Effector memory CD8-positive, alpha-beta T cell (primary cell): ENCODE results near the gene FYB1.
A peak's percentile ranks its signal among the peaks of the same experiment; 100 is the strongest.
"Not testable (repeated sequence)": the region's sequence is repeated elsewhere in the genome, so short reads cannot be mapped to it uniquely, and the experiment has no call there.

ENCODE experiments used
- ATAC-seq: fragments of 150-1000 bp; cut with Tn5 transposase; replicated peaks from 2 replicates; pipeline ENCODE4 v1.10.0; 2021; ENCODE audit warnings: mild to moderate bottlenecking, moderate library complexity
- DNase-seq, 3 experiments: peaks; one replicate each; pipeline ENCODE4 v3.0.0; 2021
- H3K27ac Mint-ChIP-seq, 2 donors: one replicate each; pipeline ENCODE4 v1.8.0; 2022; ENCODE audit warnings: mild to moderate bottlenecking in 2 of 2, mixed read lengths in 2 of 2, moderate library complexity in 2 of 2
- H3K27me3 Mint-ChIP-seq, 2 donors: one replicate each; pipeline ENCODE4 v1.8.0; 2022; ENCODE audit warnings: mixed read lengths in 2 of 2
- H3K36me3 Mint-ChIP-seq: one replicate; pipeline ENCODE4 v1.8.0; 2022; ENCODE audit warnings: mild to moderate bottlenecking, moderate library complexity, mixed read lengths; ENCODE audit not compliant: insufficient read depth
- H3K4me1 Mint-ChIP-seq, 2 donors: one replicate each; pipeline ENCODE4 v1.8.0; 2022; ENCODE audit warnings: low read depth in 2 of 2, mixed read lengths in 2 of 2
- H3K4me3 Mint-ChIP-seq, 2 donors: one replicate each; pipeline ENCODE4 v1.8.0; 2022; ENCODE audit warnings: mild to moderate bottlenecking in 2 of 2, mixed read lengths in 2 of 2, moderate library complexity in 2 of 2
- H3K9me3 Mint-ChIP-seq, 2 donors: one replicate each; pipeline ENCODE4 v1.8.0; 2022; ENCODE audit warnings: mixed read lengths in 2 of 2

The FYB1 gene

GRCh38 chr5:39223565-39224156, 4.3 kb upstream of the FYB1 start:
- Mint-ChIP-seq H3K9me3 (no peaks in the 10 kb centered on the region), H3K27ac (peak overlapping the region in 1 of 2 donors; percentile 74), H3K4me3 (no peak overlapping the region), H3K4me1 (peaks cover 6 to 27% of the 10 kb centered on the region in 2 donors), H3K27me3 (no peaks in the 10 kb centered on the region), H3K36me3 (no peaks in the 10 kb centered on the region)
- no peak for ATAC-seq
- DNase-seq, result no peak

DNA sequence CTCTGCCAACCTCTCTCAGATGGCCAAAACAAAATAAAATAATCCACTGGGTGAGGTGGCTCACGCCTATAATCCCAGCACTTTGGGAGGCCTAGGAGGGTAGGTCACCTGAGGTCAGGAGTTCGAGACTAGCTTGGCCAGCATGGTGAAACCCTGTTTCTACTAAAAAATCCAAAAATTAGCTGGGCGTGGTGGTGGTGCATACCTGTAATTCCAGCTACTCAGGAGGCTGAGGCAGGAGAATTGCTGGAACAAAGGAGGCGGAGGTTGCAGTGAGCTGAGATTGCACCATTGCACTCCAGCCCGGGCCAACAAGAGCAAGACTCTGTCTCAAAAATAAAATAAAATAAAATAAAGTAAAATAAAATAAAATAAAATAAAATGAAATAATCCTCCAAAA, 2.3 kb upstream of the FYB1 start:
- not testable (repeated sequence) for H3K4me3 Mint-ChIP-seq, DNase-seq, H3K27ac Mint-ChIP-seq, ATAC-seq, H3K36me3 Mint-ChIP-seq, H3K27me3 Mint-ChIP-seq, H3K9me3 Mint-ChIP-seq
- peaks cover 18 to 42% of the 10 kb centered on the region in 2 donors for H3K4me1 Mint-ChIP-seq

- Mint-ChIP-seq H3K27me3 (no peaks in the 10 kb centered on the region), H3K4me3 (no peak overlapping the region), H3K4me1 (peaks cover 23 to 44% of the 10 kb centered on the region in 2 donors), H3K36me3 (peaks cover 7% of the 10 kb centered on the region), H3K9me3 (no peaks in the 10 kb centered on the region), H3K27ac (peak overlapping the region in 1 of 2 donors; percentile 67)
- DNase-seq (no peak), ATAC-seq (no peak)
Observed at GRCh38 chr5:39220280-39221030, 1.1 kb upstream of the FYB1 start.

DNA sequence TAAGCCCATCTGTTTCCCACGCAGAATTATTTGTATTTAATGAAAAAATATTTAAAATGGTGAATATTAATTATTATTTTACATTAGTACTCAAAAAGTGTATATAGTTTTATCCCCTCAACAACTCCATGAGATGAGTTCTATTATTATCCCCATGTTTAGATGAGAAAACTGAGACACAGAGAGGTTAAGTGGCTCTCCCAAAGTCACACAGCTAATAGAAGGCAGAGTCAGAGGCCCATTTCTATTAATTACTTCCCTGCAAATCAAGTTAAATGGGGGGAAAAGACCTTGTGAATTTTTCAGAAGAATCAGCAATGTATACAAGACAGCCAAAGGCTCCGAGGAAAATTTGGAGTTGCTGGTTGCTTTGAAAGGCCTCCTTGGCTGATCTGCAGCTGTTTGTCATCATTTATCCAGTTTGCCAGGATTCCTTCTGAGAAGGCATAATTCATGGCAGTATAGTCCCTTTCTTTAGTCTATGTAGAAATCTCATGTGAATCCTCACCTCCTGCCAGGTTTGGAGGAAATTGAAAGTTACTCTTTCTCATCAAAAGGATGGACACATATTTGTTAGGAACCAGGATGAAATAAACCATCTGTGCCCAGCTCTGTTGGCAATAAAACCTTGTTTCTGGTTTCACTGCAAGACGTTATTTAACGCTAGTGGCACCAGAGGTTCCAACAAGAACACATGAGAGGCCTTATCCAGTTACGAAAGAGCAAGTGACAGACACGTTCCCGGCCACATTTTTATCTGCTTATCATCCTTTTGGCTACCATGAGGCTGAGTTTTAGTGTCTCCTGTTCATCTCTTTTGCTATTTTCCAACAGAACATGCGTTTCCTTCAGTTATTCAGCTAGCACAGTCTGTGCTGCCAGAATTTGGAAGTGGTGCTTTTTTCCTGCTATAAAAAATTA, 621 bp downstream of the FYB1 start:
- H3K27me3 Mint-ChIP-seq, result no peaks in the 10 kb centered on the region
- H3K9me3 Mint-ChIP-seq, result no peaks in the 10 kb centered on the region
- peaks cover 7% of the 10 kb centered on the region for H3K36me3 Mint-ChIP-seq
- peaks cover 34 to 57% of the 10 kb centered on the region in 2 donors for H3K4me1 Mint-ChIP-seq
- ATAC-seq (no peak), DNase-seq (no peak)
- H3K4me3 Mint-ChIP-seq, result peak overlapping the region in 1 of 2 donors; percentile 73
- peak overlapping the region; percentile 67 to 88 for H3K27ac Mint-ChIP-seq

DNA sequence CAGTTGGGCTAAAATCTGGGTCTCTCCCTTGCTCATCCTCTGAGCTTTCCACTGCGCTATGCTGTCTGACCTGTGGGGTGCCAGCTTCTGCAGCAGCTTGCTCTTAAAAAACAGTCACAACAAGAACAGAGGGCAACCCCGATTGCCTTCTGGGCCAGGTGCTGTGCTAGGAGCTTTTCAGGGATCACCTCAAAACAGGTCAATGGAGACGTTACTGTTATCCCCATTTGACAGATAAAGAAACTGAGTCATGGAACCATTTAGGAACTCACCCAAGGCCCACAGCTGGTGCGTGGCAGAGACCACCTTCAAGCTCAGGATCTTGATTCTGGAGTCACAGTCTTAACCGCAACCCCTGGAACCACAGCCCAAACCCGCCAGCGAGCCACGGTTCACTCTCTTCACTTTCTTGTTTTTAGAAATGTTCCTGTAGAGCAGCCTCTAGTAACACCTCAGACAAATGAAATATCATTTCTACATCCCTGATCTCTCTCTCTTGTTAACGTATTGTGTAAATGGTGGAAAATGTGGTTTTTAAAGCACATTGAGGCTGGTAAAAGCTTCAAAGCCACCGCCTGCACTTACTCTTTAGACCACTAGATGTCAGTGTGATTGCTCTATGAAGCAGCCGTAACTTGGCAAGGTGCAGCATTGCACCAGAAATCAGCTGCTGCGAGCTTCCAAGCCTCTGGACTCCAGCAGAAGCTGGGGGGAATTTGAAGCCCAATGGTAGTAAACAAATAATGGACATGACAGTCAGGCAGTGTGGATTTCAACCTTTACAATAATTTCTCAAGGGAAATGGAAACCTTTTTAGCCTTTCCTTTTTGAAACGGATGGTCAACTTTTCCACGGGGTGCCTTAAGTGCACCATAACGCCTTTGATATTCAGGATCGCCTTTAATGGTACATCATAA, 1.7 kb downstream of the FYB1 start:
- peak overlapping the region; percentile 62 to 73 for H3K4me3 Mint-ChIP-seq
- ATAC-seq, result peak; percentile 68
- H3K9me3 Mint-ChIP-seq, result no peaks in the 10 kb centered on the region
- H3K27ac Mint-ChIP-seq, result peak overlapping the region; percentile 61 to 86
- peak; percentile 79 to 86 (median 81) for DNase-seq
- H3K27me3 Mint-ChIP-seq, result no peaks in the 10 kb centered on the region
- peaks cover 7% of the 10 kb centered on the region for H3K36me3 Mint-ChIP-seq
- peaks cover 42 to 67% of the 10 kb centered on the region in 2 donors for H3K4me1 Mint-ChIP-seq

DNA sequence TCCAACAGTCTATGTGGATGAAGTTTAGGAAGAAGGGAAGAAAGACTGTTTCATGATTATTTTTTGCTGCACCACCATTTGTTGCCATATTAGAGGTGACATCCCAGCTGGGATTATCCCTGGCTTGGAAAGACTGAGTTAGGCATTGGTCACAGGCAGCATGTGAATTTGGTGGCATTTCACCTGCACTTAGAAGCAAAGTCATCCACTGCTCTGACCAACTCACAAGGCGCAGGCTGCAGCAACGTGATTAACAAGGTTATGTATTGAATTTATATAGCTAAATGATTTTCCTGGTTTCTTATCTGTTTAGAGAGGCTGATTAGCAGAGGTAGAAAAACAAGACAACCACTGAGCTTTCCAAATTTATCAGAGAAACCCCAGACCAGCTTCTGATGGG, 2.7 kb downstream of the FYB1 start:
- ATAC-seq (no peak), DNase-seq (no peak)
- H3K36me3 Mint-ChIP-seq, result peaks cover 10% of the 10 kb centered on the region
- peak overlapping the region; percentile 62 to 73 for H3K4me3 Mint-ChIP-seq
- H3K4me1 Mint-ChIP-seq, result peaks cover 49 to 75% of the 10 kb centered on the region in 2 donors
- H3K9me3 Mint-ChIP-seq, result no peaks in the 10 kb centered on the region
- no peaks in the 10 kb centered on the region for H3K27me3 Mint-ChIP-seq
- H3K27ac Mint-ChIP-seq, result peak overlapping the region; percentile 61 to 86

- no peaks in the 10 kb centered on the region for H3K27me3 Mint-ChIP-seq
- H3K27ac Mint-ChIP-seq, result peak overlapping the region; percentile 61 to 87
- H3K36me3 Mint-ChIP-seq, result peaks cover 15% of the 10 kb centered on the region
- peaks cover 53 to 82% of the 10 kb centered on the region in 2 donors for H3K4me1 Mint-ChIP-seq
- no peak for ATAC-seq
- H3K4me3 Mint-ChIP-seq, result peak overlapping the region; percentile 64 to 73
- no peak for DNase-seq
- no peaks in the 10 kb centered on the region for H3K9me3 Mint-ChIP-seq
Observed at GRCh38 chr5:39215857-39216256, 3.5 kb downstream of the FYB1 start.

GRCh38 chr5:39214912-39215709, 4.3 kb downstream of the FYB1 start:
- H3K9me3 Mint-ChIP-seq, result no peaks in the 10 kb centered on the region
- peak; percentile 40 to 54 (median 47) for DNase-seq
- peak overlapping the region; percentile 61 to 87 for H3K27ac Mint-ChIP-seq
- H3K36me3 Mint-ChIP-seq, result peaks cover 15% of the 10 kb centered on the region
- H3K4me1 Mint-ChIP-seq, result peaks cover 59 to 88% of the 10 kb centered on the region in 2 donors
- H3K4me3 Mint-ChIP-seq, result peak overlapping the region; percentile 68 to 73
- no peaks in the 10 kb centered on the region for H3K27me3 Mint-ChIP-seq
- ATAC-seq, result peak; percentile 57

GRCh38 chr5:39213447-39214207, 5.7 kb downstream of the FYB1 start:
- peak; percentile 5 for ATAC-seq

DNA sequence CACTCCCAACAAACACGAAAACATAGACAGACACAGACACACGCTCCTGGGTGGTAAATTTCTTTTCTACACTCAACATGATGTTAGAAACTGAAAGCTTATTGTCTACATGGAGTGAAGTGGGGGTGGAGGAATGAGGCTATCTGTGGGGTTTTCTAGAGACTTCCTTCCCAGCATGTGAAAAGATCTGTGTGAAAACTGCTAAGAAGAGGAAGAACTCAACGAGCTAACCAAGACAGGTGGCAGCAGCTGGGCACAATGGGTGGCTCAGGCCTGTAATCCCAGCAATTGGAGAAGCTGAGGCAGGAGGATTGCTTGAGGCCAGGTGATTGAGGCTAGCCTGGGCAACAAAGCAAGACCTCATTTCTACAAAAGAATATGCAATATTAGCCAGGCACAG, 7.6 kb downstream of the FYB1 start:
- H3K9me3 Mint-ChIP-seq, result no peaks in the 10 kb centered on the region
- peaks cover 76 to 93% of the 10 kb centered on the region in 2 donors for H3K4me1 Mint-ChIP-seq

More at GRCh38 chr5:39213447-39214207, 5.7 kb downstream of the FYB1 start:
- Mint-ChIP-seq H3K36me3 (peaks cover 22% of the 10 kb centered on the region), H3K27me3 (no peaks in the 10 kb centered on the region), H3K4me3 (peak overlapping the region; percentile 68 to 73), H3K4me1 (peaks cover 72 to 88% of the 10 kb centered on the region in 2 donors), H3K27ac (peak overlapping the region; percentile 61 to 87), H3K9me3 (no peaks in the 10 kb centered on the region)
- no peak for DNase-seq

DNA sequence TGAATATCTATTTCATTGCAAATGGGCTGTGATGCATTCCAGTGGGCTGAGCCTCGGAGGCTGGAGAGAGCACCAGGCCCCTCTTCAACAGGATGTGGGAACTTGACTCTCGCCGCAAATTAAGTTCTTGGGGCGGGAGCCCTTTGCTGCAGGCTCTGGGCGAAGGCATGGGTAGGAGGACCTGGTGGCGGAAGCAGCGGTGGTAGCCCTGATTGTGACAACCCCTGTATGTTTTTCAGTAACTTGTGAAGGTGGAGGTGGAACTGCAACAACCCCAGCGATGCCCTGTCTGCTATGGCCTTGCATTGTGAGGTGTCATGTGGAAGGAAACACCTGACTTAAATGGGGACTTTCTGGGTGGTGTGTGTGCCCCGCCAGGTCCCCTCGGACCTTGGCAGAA, 9.4 kb downstream of the FYB1 start:
- peaks cover 15% of the 10 kb centered on the region for H3K36me3 Mint-ChIP-seq
- no peaks in the 10 kb centered on the region for H3K9me3 Mint-ChIP-seq
- H3K27ac Mint-ChIP-seq, result peak overlapping the region; percentile 61 to 87
- ATAC-seq, result peak; percentile 87
- peaks cover 67 to 91% of the 10 kb centered on the region in 2 donors for H3K4me1 Mint-ChIP-seq
- H3K27me3 Mint-ChIP-seq, result no peaks in the 10 kb centered on the region
- H3K4me3 Mint-ChIP-seq, result peak overlapping the region; percentile 73 to 74
- peak; percentile 71 to 78 (median 75) for DNase-seq

More for the DNA sequence above, 7.6 kb downstream of the FYB1 start:
- DNase-seq (no peak), ATAC-seq (peak; percentile 19)
- Mint-ChIP-seq H3K4me3 (peak overlapping the region; percentile 73 to 74), H3K27ac (peak overlapping the region; percentile 61 to 87), H3K27me3 (no peaks in the 10 kb centered on the region), H3K36me3 (peaks cover 15% of the 10 kb centered on the region)
